HG03103 (cell line): ENCODE data around the gene ENTREP3.
"Not testable (repeated sequence)": the region's sequence is repeated elsewhere in the genome, so short reads cannot be mapped to it uniquely, and the experiment has no call there.

Experiments
- ATAC-seq: cut with Tn5 transposase; IDR thresholded peaks from one replicate; pipeline ENCODE4 v1.9.1; 2021; ENCODE audit warnings: low read depth; ENCODE audit not compliant: unreplicated experiment

Gene ENTREP3

GRCh38 chr1:155253208-155253607 is 2.1 kb downstream of the ENTREP3 start:
- ATAC-seq, result no peak

DNA sequence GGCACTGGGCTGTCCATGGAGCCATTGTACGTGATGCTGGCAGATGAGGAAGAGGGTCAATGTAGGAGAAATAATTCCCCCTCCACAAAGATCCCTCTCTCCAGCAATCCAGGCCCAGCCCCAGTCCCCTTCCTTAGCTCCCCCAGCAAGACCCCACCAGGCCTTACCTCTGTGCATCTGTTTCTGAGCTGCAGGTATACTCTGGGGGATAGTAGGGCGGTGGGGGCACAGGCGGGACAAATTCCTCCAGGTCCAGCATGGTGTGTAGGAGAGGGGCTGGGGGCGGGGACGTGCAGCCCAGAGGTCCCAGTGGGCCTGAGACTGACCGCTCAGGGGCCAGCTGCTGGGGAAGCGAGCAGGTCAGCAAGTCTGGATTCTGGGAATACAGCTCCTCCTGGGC is 3.7 kb downstream of the ENTREP3 start:
- ATAC-seq, result no peak

- peak; percentile 80 for ATAC-seq
These were observed 4.4 kb downstream of the ENTREP3 start for GRCh38 chr1:155250633-155251449.

DNA sequence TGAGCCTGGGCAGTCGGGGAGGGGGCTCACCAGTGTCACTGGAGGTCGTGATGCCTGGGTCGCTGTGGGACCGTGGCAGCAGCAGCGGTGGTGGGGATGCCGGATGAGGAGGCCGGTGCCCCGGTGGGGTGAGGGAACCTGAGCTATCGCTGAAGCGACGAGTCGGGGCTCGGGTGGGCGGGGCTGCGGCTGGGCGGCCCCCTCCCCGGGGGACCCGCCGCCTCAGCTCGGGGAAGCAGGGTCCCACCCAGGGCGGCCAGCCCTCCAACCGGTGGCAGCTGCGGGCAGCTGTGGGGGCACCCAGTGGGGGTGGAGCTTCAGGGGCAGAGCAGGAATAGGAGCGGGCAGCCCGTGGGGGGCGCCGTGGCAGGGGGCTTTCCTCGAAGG is 5.0 kb downstream of the ENTREP3 start:
- peak; percentile 11 for ATAC-seq

DNA sequence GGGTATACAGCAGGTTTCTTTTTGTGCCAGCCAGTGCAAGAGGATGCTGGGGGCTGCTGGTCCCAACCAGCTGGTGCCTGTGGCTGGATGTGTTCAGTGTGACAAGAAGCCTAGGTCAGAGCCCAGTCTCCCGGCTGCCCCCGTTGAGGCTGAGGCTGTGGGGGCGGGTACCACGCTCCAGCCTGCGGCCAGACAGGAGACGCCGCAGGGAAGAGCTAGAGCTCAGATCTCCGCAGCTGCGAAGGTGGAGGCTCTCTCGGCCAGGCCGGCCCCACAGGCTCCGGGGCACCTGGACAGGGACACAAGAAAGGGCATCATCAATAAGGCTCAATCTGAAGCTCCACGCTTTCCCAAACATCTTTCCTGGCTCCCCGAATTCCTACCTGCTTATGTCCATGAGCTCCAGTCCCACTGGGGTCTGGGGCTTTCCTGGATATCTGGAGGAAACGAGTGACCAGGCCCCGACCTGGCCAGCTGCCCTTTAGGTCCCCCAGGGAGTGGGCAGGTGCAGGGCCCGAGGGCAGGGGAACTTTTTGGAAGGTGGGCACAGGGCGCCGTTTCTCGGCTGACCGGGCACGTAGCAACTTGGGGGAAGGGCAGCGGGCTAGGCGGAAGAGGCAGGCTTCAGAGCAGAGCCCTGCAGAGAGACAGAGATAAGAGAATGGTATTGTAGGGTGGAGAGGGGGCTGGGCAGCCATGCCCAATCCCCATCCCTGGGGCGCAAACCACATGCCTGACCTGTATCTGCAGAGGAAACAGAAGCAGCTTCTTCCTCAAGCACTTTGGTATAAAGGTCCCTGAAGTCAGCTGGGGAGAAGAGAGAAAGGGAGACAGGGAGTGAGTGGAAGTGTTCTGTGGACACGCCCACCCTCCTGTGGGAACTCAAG is 7.4 kb downstream of the ENTREP3 start:
- no peak for ATAC-seq

DNA sequence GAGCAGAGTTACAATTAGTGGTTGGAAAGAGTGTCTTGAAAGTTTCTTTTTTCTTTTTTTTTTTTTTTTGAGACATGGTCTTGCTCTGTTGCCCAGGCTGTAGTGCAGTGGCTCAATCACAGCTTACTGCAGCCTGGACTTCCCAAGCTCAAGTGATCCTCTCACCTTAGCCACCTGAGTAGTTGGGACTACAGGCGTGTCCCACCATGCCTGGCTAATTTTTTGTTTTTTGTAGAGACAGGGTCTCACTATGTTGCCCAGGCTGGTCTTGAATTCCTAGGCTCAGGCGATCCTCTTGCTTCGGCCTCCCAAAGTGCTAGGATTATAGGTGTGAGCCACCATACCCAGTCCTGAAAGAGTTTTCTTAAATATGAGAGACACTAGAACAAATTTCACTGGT is 8.5 kb downstream of the ENTREP3 start:
- ATAC-seq, result not testable (repeated sequence)

DNA sequence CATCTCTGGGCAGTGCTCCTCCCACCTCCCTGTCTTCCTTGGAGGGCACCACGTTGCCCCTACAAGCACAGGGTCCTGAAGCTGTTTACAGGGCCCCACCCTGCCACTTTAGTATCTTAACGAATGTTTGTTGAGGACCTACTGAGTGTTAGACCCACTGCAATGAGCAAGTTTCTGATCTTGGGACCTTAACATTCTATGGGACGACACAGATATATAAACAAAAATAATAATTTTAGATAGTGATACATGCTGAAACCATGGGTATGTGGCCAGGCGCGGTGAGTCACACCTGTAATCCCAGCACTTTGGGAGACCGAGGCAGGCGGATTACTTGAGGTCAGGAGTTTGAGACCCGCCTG is 10.1 kb downstream of the ENTREP3 start:
- no peak for ATAC-seq

- peak; percentile 73 for ATAC-seq
These were observed 10.7 kb downstream of the ENTREP3 start for GRCh38 chr1:155244368-155245162.

GRCh38 chr1:155242805-155243358 is 12.4 kb downstream of the ENTREP3 start:
- no peak for ATAC-seq

- no peak for ATAC-seq
These were observed 13.4 kb downstream of the ENTREP3 start for GRCh38 chr1:155241841-155242264.

GRCh38 chr1:155241069-155241679 is 14.1 kb downstream of the ENTREP3 start:
- ATAC-seq, result no peak

GRCh38 chr1:155236451-155236850 is 18.8 kb downstream of the ENTREP3 start:
- ATAC-seq, result no peak

DNA sequence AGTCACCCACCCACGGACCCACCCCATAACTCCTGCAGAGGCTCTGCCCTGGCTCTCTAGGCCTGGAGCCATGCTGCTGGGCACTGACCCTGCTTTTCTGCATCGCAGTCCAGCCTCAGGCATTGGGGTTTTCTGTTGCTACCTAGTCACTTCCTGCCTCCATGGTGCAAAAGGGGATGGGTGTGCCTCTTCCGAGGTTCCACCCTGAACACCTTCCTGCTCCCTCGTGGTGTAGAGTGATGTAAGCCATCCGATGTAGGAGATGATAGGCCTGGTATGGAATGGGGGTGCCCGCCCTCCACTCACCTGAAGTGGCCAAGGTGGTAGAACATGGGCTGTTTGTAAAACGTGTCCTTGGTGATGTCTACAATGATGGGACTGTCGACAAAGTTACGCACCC is 19.9 kb downstream of the ENTREP3 start:
- not testable (repeated sequence) for ATAC-seq

DNA sequence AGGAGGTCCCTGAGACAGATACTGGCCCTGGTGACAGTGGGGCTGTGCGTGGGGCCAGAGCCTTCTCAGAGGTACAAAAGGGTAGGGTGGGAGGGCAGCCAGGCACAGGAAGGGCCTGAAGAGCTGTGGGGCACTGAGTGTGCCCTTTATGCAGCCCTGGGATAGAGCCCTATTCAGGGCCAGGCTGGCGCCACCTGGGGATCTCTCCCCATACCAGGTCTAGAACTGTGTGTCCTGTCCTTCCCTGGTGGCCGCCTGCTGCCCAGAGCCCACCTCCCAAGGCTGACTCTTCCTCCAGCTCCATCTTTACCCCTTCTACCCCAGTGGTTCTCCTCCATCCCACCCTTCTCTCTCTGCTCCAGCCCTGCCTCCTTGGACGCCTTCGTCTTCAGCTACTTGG is 21.8 kb downstream of the ENTREP3 start:
- not testable (repeated sequence) for ATAC-seq

DNA sequence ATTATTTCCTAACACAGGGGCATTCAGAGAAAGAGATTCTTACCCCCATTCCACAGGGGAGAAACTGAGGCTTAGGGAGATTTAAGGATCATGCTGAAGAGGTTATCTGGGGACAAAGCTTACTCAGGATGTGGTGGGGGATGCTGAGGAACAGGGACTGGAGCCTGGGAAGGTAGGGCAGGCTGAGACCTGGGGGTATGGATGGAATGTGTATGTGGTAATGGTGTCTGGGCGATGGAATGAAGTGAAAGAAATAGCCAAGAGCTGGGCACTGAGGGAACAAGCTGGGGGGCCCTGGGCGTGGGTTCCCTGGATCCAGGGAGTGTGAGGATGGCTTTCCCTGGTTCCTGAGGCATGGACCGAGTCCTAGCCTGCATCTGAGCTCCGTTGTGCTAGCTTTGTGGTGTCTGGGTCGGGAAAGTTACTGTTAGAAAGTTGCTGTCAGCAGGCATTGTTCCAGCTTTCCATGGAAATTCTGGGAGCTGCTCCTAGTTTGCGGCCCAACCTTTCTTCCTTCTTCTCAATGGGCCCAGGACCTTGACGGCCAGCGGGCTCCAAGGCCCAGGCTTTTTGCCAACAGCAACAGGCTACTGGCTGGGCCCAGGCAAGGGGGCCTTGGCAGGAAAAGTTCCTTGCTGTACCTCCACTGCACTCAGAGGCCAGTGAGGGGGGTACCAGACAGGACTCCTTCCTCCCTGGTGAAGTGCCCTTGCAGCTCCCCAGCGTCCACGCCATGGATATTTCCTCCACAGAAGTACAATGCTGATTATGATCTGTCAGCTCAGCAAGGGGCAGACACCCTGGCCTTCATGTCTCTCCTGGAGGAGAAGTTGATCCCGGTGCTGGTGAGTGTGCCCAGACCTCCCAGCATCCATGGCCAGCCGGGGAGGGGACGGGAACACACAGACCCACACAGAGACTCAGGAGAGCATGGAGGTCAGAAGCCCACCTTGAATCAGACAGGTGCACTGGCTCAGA is 23.0 kb downstream of the ENTREP3 start:
- ATAC-seq, result not testable (repeated sequence)

DNA sequence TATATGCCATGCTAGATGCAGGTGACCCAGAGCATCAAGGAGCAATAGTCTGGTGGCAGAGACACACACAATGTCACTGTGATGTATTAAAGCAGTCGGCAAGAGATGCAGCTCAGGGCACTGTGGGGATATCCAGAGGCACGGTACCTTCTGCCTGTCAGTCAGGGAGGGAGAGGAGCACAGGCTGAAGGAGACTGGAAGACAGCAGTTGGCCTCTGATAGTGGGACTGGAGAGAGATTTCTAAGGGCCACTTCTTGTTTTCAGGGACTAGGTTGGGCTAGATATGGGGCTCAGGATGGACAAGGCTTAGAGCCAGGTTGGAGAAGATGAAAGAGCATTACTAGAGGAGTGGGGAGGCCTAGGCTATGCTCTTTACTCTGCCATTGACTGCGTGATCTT is 24.0 kb downstream of the ENTREP3 start:
- not testable (repeated sequence) for ATAC-seq

DNA sequence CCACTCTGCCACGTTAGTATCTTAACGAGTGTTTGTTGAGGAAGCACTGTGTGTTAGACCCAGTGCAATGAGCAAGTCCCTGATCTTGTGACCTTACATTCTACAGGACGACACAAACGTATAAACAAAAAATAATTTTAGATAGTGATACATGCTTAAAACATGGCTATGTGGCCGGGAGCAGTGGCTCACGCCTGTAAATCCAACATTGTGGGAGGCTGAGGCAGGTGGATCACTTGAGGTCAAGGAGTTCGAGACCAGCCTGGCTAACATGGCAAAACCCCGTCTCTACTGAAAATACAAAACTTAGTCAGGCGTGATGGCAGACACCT is 27.2 kb downstream of the ENTREP3 start:
- ATAC-seq, result no peak

- peak; percentile 78 for ATAC-seq
These were observed 27.8 kb downstream of the ENTREP3 start for GRCh38 chr1:155227261-155228095.
